Amniotic stem cell (primary cell): ENCODE measurements around the gene KCNQ2.
"Not testable (repeated sequence)": the region's sequence is repeated elsewhere in the genome, so short reads cannot be mapped to it uniquely, and the experiment has no call there.

Source experiments
- DNase-seq: peaks from one replicate; lab custom pipeline; 2025; lab: John Stamatoyannopoulos, UW

KCNQ2 gene

GRCh38 chr20:63490416-63490815 is 18.0 kb upstream of the KCNQ2 start:
- no peak for DNase-seq

GRCh38 chr20:63488315-63489251 is 16.1 kb upstream of the KCNQ2 start:
- no peak for DNase-seq

GRCh38 chr20:63487781-63488241 is 15.4 kb upstream of the KCNQ2 start:
- DNase-seq, result no peak

- no peak for DNase-seq
Observed at GRCh38 chr20:63487116-63487764, 14.8 kb upstream of the KCNQ2 start.

GRCh38 chr20:63486300-63486855 is 13.9 kb upstream of the KCNQ2 start:
- DNase-seq, result no peak

GRCh38 chr20:63484651-63485403 is 12.4 kb upstream of the KCNQ2 start:
- no peak for DNase-seq

- DNase-seq, result no peak
Observed at GRCh38 chr20:63484236-63484635, 11.8 kb upstream of the KCNQ2 start.

- DNase-seq, result no peak
Observed at GRCh38 chr20:63483834-63484233, 11.4 kb upstream of the KCNQ2 start.

GRCh38 chr20:63482021-63482587 is 9.6 kb upstream of the KCNQ2 start:
- no peak for DNase-seq

- no peak for DNase-seq
Observed at GRCh38 chr20:63481503-63481902, 9.0 kb upstream of the KCNQ2 start.

- DNase-seq, result not testable (repeated sequence)
Observed at GRCh38 chr20:63479695-63480419, 7.4 kb upstream of the KCNQ2 start.

- DNase-seq, result no peak
Observed at GRCh38 chr20:63478346-63479302, 6.2 kb upstream of the KCNQ2 start.

GRCh38 chr20:63477944-63478343 is 5.5 kb upstream of the KCNQ2 start:
- no peak for DNase-seq

GRCh38 chr20:63477061-63477616 is 4.7 kb upstream of the KCNQ2 start:
- no peak for DNase-seq

GRCh38 chr20:63475209-63475608 is 2.8 kb upstream of the KCNQ2 start:
- no peak for DNase-seq

GRCh38 chr20:63473555-63474449 is 1.3 kb upstream of the KCNQ2 start:
- DNase-seq, result no peak

GRCh38 chr20:63472862-63473390 is 471 bp upstream of the KCNQ2 start:
- DNase-seq, result no peak

GRCh38 chr20:63471717-63471980 is 806 bp downstream of the KCNQ2 start:
- DNase-seq, result no peak
